Measurements from ENCODE around the gene LMF1. TPM values are rescaled to one million over a fixed set of nuclear protein-coding genes. Genes with fewer than 3 reads are reported as not detected.

LMF1 gene
- total and polyA plus RNA-seq, 9 of the 15 experiments (the other 6 are each of a cell fraction or from before 2014, with no cell fraction given) = 0.11 to 1.6 (median 0.55) TPM; not detected in 1

DNA sequence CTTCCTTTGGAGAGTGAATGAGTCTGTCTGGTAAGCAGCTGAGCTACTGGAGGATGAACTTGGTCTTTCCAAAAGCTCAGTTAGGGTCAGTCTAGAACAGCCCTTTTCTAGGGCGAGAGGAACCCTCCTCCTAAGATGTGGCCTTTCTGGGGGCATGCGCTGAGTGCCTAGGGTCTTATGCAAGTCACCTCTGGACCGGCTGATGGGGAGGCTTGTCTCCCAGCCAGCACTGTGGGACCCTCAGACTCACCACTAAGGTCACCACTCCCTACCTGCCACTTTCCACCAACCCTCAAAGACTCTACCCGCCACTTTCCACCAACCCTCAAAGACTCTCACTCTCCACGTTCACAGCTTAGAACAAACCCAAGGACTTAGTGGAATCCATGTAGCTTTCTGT lies 26.8 kb downstream of the LMF1 start:
- ATAC-seq (no peak), DNase-seq (ENCODE audit: extremely low read depth in 1 of 4, low spot score in 3 of 4) (no peak), FAIRE-seq (no peak)
- Histone ChIP-seq H3K27me3 (ENCODE audit: control insufficient read depth in 2 of 2, insufficient read depth in 2 of 2, low read length in 2 of 2) (peaks cover 43 to 47% of the 10 kb centered on the region in 2 experiments), H3K4me2 (ENCODE audit: insufficient read depth, low read length) (no peak overlapping the region), H3K79me2 (ENCODE audit: control insufficient read depth, insufficient read depth, low read length) (no peaks in the 10 kb centered on the region), H3K9me3 (replicated peaks; ENCODE audit: control insufficient read depth, insufficient read depth, low read depth, low read length) (no peaks in the 10 kb centered on the region), H2AFZ (ENCODE audit: low read depth, low read length) (no peak overlapping the region), H3K9ac (ENCODE audit: insufficient read depth in 1 of 2, low read depth in 2 of 2, low read length in 2 of 2) (no peak overlapping the region), H3K9me1 (ENCODE audit: control insufficient read depth, insufficient read depth, low read length) (no peaks in the 10 kb centered on the region), H3K27ac (ENCODE audit: extremely low read depth, low read depth, low read length) (no peak overlapping the region), H4K20me1 (replicated peaks; ENCODE audit: control insufficient read depth, insufficient read depth, low read length) (no peaks in the 10 kb centered on the region), H3K4me1 (replicated peaks in 1 of 2; ENCODE audit: control insufficient read depth in 2 of 2, insufficient read depth in 2 of 2, low read length in 2 of 2) (peaks cover 0 to 4% of the 10 kb centered on the region in 2 experiments; a peak in 1 of 5 replicates), H3K36me3 (ENCODE audit: control insufficient read depth, insufficient read depth, low read length) (no peaks in the 10 kb centered on the region), H3K4me3 (no peak overlapping the region)
- in situ Hi-C loops (cut with MboI) (no loop called here), intact Hi-C loops (cut with micrococcal nuclease) (no loop called here)
- no TSS peak for BruUV-seq (replicated peaks)
- 9% methylated on average over 5 of the region's 5 CpGs for WGBS (ENCODE audit: insufficient coverage, low coverage, missing lambda C conversion rate)
- CTCF ChIA-PET (ENCODE audit: low intra/inter-chr PET ratio) = no interaction called here
- no peak for TF ChIP-seq GTF2A2 (tag; IDR thresholded peaks at IDR 0.05)
- TF ChIP-seq SIX5 (IDR thresholded peaks at IDR 0.05; ENCODE audit: borderline replicate concordance in 1 of 2, insufficient read depth in 1 of 2, low read depth in 1 of 2, low read length in 2 of 2) = no peak
- no peak for TF ChIP-seq THRAP3 (IDR thresholded peaks at IDR 0.05; ENCODE audit: borderline replicate concordance)
- TF ChIP-seq, protein P1, sequence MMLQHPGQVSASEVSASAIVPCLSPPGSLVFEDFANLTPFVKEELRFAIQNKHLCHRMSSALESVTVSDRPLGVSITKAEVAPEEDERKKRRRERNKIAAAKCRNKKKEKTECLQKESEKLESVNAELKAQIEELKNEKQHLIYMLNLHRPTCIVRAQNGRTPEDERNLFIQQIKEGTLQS (IDR thresholded peaks at IDR 0.05) = no peak
- TF ChIP-seq, protein P1 (CRISPR knock-in tag; conservative IDR thresholded peaks at IDR 0.05) = no peak
- TF ChIP-seq NONO (IDR thresholded peaks at IDR 0.05; ENCODE audit: low read depth in 2 of 2, low read length in 1 of 2) = no peak
- TF ChIP-seq, protein P2, sequence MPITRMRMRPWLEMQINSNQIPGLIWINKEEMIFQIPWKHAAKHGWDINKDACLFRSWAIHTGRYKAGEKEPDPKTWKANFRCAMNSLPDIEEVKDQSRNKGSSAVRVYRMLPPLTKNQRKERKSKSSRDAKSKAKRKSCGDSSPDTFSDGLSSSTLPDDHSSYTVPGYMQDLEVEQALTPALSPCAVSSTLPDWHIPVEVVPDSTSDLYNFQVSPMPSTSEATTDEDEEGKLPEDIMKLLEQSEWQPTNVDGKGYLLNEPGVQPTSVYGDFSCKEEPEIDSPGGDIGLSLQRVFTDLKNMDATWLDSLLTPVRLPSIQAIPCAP (CRISPR knock-in tag; IDR thresholded peaks at IDR 0.05; ENCODE audit: borderline replicate concordance) = no peak
- TF ChIP-seq, protein P3, sequence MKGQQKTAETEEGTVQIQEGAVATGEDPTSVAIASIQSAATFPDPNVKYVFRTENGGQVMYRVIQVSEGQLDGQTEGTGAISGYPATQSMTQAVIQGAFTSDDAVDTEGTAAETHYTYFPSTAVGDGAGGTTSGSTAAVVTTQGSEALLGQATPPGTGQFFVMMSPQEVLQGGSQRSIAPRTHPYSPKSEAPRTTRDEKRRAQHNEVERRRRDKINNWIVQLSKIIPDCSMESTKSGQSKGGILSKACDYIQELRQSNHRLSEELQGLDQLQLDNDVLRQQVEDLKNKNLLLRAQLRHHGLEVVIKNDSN (CRISPR knock-in tag; IDR thresholded peaks at IDR 0.05) = no peak
- POLR2A ChIA-PET = interaction anchor here (1.0 kb wide), 1 partner anchor 10 kb away, joined by 4 read pairs; no protein-coding TSS in a partner anchor

Measured in K562 (cell line).